ENCODE measurements around the gene CRYGD. TPM values are rescaled to one million over a fixed set of nuclear protein-coding genes. Genes with fewer than 3 reads are reported as not detected.

Gene CRYGD
- total and polyA plus RNA-seq, 2 of the 13 experiments (the other 11 are each of a cell fraction or from before 2014, with no cell fraction given): not detected

DNA sequence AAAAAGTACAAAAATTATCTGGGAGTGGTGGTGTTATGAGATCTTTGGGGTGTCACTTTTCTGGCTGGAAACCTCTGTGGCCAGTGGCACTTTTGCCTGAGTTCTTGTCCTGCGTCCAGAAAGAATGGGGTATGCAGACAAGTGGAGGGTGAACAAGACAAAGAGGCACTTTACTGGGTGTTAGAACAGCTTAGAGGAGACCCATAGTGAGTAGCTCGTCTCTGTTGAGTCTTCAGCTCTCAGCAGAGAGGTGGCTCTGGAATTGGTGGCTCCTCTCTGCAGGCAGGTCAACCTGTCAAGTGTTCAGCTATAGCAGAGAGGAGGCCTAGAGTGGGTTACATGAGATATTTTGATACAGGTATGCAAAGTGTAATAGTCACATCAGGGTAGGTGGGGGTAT, 26.1 kb downstream of the CRYGD start:
- BruUV-seq (replicated peaks): no TSS peak
- in situ Hi-C loops (cut with HindIII; ENCODE audit: extremely low pct_ligation_motif_present, low pct_unique_long_range_greater_than_20kb) (no loop called here), intact Hi-C loops (cut with micrococcal nuclease; ENCODE audit: unreplicated experiment) (no loop called here)
- Histone ChIP-seq H3K9ac (ENCODE audit: insufficient read depth, low read depth, low read length) (no peak overlapping the region), H4K20me1 (ENCODE audit: insufficient read depth, low read length) (no peaks in the 10 kb centered on the region), H3K4me2 (ENCODE audit: low read depth, low read length) (no peak overlapping the region), H3K27ac (ENCODE audit: extremely low read length, insufficient read depth, low read length) (no peak overlapping the region), H3K36me3 (replicated peaks in 1 of 2; ENCODE audit: control insufficient read depth in 1 of 2, insufficient read depth in 2 of 2, low read length in 2 of 2) (no peaks in the 10 kb centered on the region), H3K4me1 (ENCODE audit: insufficient read depth, low read length) (peaks cover 12% of the 10 kb centered on the region), H3K9me3 (ENCODE audit: low read length) (no peaks in the 10 kb centered on the region), H3K27me3 (ENCODE audit: control insufficient read depth in 1 of 2, insufficient read depth in 2 of 2, low read length in 2 of 2) (peaks cover 1 to 11% of the 10 kb centered on the region in 2 experiments), H2AFZ (ENCODE audit: low read length) (no peak overlapping the region), H3K79me2 (ENCODE audit: insufficient read depth, low read length) (no peaks in the 10 kb centered on the region), H3K4me3 (replicated peaks in 1 of 3; ENCODE audit: insufficient read depth in 1 of 3, low read depth in 2 of 3, low read length in 3 of 3) (no peak overlapping the region)
- TF ChIP-seq, protein P1, sequence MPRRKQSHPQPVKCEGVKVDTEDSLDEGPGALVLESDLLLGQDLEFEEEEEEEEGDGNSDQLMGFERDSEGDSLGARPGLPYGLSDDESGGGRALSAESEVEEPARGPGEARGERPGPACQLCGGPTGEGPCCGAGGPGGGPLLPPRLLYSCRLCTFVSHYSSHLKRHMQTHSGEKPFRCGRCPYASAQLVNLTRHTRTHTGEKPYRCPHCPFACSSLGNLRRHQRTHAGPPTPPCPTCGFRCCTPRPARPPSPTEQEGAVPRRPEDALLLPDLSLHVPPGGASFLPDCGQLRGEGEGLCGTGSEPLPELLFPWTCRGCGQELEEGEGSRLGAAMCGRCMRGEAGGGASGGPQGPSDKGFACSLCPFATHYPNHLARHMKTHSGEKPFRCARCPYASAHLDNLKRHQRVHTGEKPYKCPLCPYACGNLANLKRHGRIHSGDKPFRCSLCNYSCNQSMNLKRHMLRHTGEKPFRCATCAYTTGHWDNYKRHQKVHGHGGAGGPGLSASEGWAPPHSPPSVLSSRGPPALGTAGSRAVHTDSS (CRISPR knock-in tag; conservative IDR thresholded peaks at IDR 0.05): no peak
- TF ChIP-seq ZNF558 (CRISPR knock-in tag; IDR thresholded peaks at IDR 0.05; ENCODE audit: borderline replicate concordance): no peak
- no peak for TF ChIP-seq PHF21A (CRISPR knock-in tag; IDR thresholded peaks at IDR 0.05)
- TF ChIP-seq ZNF670 (CRISPR knock-in tag; IDR thresholded peaks at IDR 0.05; ENCODE audit: borderline replicate concordance): no peak
- TF ChIP-seq, protein P2, sequence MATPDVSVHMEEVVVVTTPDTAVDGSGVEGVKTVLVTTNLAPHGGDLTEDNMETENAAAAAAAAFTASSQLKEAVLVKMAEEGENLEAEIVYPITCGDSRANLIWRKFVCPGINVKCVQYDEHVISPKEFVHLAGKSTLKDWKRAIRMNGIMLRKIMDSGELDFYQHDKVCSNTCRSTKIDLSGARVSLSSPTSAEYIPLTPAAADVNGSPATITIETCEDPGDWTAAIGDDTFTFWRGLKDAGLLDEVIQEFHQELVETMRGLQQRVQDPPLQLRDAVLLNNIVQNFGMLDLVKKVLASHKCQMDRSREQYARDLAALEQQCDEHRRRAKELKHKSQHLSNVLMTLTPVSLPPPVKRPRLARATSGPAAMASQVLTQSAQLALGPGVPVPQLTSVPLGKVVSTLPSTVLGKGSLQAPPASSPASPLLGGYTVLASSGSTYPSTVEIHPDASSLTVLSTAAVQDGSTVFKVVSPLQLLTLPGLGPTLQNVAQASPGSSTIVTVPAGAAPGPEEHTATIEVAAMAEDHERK (CRISPR knock-in tag; IDR thresholded peaks at IDR 0.05; ENCODE audit: low read depth): no peak
- TF ChIP-seq ATF1 (CRISPR knock-in tag; IDR thresholded peaks at IDR 0.05): no peak
- no peak for TF ChIP-seq HOXA3 (CRISPR knock-in tag; IDR thresholded peaks at IDR 0.05)
- no peak for DNase-seq (ENCODE audit: low spot score)
- 33% methylated on average over 2 of the region's 2 CpGs for WGBS (ENCODE audit: low lambda C conversion rate)
- FAIRE-seq: no peak
- no peak for ATAC-seq
- ChIA-PET POLR2A (no interaction called here), CTCF (ENCODE audit: low intra/inter-chr PET ratio, low total read pairs) (no interaction called here)

Data from HepG2 (cell line).